Fibroblast of mammary gland (primary cell): ENCODE results near the gene DTNBP1.

Experiments
- DNase-seq: peaks from one replicate; pipeline ENCODE4 v3.0.0-alpha.2; 2010; ENCODE audit warnings: low read depth
- H3K4me3 ChIP-seq: 2 replicates; pipeline ENCODE4 v1.5.1; 2011; ENCODE audit warnings: low read depth, mild to moderate bottlenecking, low read length, moderate library complexity; ENCODE audit not compliant: control insufficient read depth
- CTCF ChIP-seq: conservative IDR thresholded peaks from 2 replicates; pipeline ENCODE4 v1.5.1; 2011; ENCODE audit warnings: low read depth, low read length, inconsistent platforms; ENCODE audit not compliant: control insufficient read depth, insufficient read depth

DTNBP1 gene

GRCh38 chr6:15522856-15523529 is 139.8 kb downstream of the DTNBP1 start:
- no peak for DNase-seq

GRCh38 chr6:15522427-15522826 is 140.4 kb downstream of the DTNBP1 start:
- H3K4me3 ChIP-seq, result no peak overlapping the region
- no peak for TF ChIP-seq CTCF
- DNase-seq, result no peak

More at GRCh38 chr6:15522856-15523529, 139.8 kb downstream of the DTNBP1 start:
- no peak for TF ChIP-seq CTCF
- no peak overlapping the region for H3K4me3 ChIP-seq

GRCh38 chr6:15522026-15522425 is 140.8 kb downstream of the DTNBP1 start:
- H3K4me3 ChIP-seq, result no peak overlapping the region
- no peak for DNase-seq
- no peak for TF ChIP-seq CTCF

- DNase-seq, result no peak
- no peak for TF ChIP-seq CTCF
- H3K4me3 ChIP-seq, result no peak overlapping the region
These were observed 141.2 kb downstream of the DTNBP1 start for GRCh38 chr6:15521582-15521981.

- no peak for TF ChIP-seq CTCF
- no peak for DNase-seq
These were observed 142.1 kb downstream of the DTNBP1 start for GRCh38 chr6:15520626-15521203.

GRCh38 chr6:15519681-15520080 is 143.1 kb downstream of the DTNBP1 start:
- no peak for TF ChIP-seq CTCF
- no peak for DNase-seq
- no peak overlapping the region for H3K4me3 ChIP-seq

More at GRCh38 chr6:15520626-15521203, 142.1 kb downstream of the DTNBP1 start:
- H3K4me3 ChIP-seq, result no peak overlapping the region
